GM19452 (cell line): Measurements from ENCODE around the gene SLC19A1.

Experiments
- ATAC-seq: cut with Tn5 transposase; IDR thresholded peaks from one replicate; pipeline ENCODE4 v1.9.1; 2021; ENCODE audit not compliant: unreplicated experiment

The SLC19A1 gene

GRCh38 chr21:45558044-45558721, 15.9 kb upstream of the SLC19A1 start:
- no peak for ATAC-seq

GRCh38 chr21:45557616-45558043, 15.4 kb upstream of the SLC19A1 start:
- no peak for ATAC-seq

- no peak for ATAC-seq
Measured at GRCh38 chr21:45556645-45557615, 14.7 kb upstream of the SLC19A1 start.

GRCh38 chr21:45556302-45556644, 14.0 kb upstream of the SLC19A1 start:
- ATAC-seq: no peak

DNA sequence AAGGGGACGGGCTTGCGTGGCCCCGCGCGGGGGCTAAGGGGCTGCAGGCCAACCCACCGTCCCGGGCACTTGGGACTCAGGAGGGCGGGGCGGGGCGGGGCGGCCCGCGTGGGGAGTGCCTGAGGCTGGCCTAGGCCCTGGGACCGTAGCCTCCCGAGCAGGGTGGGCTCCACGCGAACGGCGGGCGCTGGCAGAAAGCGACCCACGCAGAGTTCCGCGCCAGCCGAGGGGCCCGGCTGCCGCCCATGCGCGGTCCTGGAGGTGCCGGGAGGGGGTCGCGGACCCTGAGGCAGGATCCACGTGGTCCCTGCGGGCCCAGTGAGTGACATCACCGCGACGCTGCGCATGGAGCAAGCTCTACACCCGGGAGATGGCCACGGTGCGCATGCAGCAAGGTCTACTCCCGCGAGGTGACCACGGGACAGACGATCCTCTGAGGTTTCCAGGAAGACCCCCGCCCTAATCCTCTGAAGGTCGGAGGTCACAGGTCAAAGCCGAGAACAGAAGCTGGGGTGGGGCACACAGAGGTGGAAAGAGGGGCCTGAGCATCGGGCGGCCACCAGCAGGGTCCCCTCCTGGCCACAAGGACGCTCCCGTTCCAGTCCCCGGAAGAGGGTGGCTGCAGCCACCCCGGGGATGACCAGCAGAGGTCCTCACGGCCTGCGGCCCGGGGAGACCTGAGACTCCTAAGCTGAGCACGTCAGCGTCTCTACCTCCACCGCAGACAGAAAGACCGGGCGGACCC, 13.5 kb upstream of the SLC19A1 start:
- ATAC-seq: no peak

DNA sequence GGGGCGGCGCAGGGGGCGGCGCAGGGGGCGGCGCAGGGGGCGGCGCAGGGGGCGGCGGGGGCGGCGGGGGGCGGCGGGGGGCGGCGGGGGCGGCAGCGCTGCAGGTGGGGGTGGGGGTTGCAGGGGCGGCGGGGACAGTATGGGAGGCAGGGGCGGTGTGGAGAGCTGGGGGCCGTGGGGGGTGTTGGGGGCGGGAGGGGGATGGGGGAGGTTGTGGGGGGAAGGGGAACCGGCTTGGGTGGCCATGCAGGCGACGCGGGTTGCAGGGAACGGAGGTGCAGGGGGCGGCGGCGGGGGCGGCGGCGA, 13.0 kb upstream of the SLC19A1 start:
- ATAC-seq: no peak

GRCh38 chr21:45554477-45555175, 12.4 kb upstream of the SLC19A1 start:
- no peak for ATAC-seq

DNA sequence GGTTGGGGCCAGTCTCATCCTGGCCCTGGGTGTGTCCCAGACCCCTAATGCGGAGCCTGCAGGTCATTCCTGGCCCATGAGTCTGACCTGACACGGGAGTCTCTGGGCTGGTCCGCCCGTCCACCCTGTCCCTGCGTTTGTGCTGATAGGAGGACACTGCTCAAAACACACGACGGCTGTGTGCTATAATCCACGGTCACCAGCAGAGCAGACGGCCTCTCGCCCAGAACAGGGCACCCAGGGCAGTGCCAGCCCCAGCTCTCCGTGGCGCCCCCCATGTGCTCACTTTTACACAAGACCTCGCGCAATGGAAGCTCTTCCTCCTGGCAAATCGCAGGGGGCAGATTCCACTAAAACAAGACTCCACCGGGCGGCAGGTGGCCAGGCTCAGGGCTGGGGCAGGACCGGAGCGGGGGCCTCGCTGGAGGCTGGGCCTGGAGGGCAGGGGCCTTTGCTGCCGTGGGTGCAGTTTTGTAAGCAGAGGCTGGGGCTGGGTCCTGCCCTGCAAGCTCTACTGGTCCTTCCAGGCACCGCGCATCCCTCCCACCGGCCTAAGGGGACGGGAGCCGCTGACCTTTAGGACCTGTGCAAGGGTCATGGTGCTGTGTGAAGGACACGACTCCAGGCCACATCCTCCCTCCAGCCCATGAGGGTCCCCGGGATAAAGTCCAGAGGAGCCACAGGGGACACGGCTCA, 10.6 kb upstream of the SLC19A1 start:
- ATAC-seq: no peak

- no peak for ATAC-seq
Measured at GRCh38 chr21:45551783-45552695, 9.8 kb upstream of the SLC19A1 start.

DNA sequence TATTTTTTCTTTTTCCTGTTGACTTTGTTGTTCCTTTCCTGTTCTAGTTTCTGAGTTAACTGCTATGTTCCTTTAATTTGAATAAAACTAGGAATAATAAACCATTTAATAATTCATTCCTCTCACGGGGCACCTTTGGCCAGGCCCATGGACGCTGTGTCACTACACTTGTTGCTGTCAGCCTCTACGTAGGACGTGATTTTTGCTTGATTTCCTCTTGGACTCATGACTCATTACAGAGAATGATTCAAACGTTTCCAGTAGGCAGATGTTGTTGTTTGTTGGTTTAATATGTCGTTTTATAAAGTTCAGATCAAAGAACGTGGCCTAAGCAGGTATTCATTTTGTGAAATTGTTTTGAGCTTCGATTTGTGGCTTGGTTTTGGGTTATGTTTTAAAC, 9.1 kb upstream of the SLC19A1 start:
- ATAC-seq: no peak

DNA sequence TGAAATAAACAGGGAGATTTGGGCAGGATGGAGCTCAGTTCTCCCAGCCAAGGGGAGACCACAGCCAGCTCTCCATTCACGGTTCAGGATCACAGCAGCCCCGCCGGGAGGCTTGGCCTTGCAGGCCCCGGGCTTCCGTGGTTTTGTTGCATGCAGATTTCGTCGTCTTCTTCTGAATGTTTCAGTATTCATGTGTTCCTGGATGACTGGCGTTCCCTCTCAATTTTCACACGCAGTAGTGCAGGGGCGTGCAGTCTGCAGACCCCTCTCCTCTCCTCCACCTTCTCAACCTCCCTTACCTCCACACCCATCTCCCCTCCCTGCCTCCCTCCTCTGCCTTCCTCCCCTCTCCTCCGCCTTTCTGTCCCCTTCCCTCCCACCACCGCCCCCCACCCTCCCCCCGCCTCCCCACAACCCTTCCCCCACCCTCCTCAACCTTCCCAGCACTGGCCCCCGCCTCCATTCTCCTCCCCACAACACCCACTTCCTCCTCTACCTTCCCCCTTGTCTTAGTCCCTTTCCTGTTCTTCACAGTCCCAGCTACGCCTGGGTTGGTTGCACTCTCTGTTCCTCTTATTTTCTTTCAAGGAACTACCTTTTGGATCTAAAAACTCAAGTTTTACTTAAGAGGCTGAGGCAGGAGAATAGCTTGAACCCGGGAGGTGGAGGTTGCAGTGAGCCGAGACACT, 8.4 kb upstream of the SLC19A1 start:
- no peak for ATAC-seq

DNA sequence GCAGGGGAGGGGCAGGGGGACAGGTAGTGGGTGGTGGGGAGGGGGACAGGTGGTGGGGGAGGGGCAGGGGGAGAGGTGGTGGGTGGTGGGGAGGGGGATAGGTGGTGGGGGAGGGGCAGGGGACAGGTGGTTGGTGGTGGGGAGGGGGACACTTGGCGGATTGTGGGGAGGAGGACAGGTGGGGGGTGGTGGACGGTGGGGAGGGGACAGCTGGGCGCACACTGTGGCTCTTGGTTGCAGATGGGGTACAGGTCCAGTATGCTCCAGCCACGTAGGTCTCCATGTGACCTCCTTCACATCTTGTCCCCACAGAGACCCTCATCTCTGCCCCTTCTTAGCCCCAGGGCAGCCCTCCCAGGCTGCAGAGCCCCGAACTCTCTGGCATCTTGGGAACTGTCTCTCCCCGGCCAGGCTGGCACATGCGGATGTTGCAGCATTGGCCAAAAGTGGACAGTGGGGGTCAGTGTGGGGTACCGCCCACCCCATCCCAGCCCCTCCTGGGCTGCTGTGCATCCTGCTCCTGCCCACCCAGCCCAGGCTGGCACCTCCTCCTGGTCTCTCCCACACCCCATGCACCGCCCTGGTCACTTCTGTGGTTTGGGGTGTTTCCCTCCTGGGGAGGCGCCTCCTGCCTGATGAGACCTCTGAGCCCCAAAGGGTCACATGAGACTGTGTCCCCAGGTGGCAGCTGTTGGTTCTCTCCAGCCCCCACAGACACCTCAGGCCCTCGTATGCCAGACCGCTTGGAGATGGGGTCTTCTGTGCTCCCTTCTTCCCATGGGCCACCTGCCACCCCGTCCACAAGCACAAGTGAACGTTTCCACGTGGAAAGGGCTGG, 7.6 kb upstream of the SLC19A1 start:
- ATAC-seq: no peak

DNA sequence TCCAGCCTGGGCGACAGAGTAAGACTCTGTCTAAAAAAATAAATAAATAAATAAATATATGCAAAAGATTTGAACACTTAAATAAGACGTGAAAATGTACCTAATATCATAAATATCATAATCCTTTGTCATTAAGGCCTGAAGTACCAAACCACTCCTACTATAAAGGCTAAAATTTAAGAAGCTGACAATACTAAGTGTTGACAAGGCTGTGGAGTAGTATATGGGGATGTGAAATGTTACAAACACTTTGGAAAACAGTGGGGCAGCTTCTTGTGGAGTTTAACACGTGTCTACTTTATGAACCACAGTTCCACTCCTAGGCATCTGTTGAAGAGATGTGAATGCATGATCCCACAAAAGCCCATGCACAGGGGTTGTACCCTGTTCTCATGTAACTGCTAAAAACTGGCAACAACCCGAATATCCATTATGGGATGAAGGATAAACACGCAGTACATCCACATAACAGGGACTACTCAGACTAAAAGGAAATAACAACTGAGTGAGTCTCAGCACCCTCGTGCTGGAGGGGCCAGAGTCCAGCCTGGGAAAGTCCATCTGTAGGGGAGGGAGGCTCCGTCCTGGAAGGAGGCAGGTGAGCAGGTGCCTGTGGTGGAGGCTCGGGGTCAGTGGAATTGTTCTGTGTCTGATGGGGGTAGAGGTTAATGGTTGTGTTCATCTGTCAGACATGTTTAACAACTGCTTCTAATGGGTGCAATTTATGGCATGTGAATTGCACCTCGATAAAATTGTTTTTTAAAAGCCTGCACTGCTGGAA, 6.7 kb upstream of the SLC19A1 start:
- ATAC-seq: no peak

DNA sequence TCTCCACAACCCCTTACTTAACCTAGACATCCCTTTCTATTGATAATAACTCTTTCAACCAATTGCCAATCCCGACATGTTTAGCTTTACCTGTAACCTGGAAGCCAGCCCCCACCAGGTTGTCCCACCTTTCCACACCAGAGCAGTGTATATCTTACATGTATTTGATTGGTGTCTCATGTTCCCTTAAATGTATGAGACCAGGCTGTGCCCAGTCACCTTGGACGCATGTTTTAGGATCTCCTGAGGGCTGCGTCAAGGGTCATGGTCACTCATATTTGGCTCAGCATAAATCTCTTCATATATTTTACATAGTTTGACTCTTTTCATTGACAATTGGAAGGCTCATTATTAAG, 5.3 kb upstream of the SLC19A1 start:
- no peak for ATAC-seq

- ATAC-seq: no peak
Measured at GRCh38 chr21:45546636-45547544, 4.7 kb upstream of the SLC19A1 start.
